B cell (primary cell): ENCODE results near the gene CREB3. TPM values are rescaled to one million over a fixed set of nuclear protein-coding genes. Genes with fewer than 3 reads are reported as not detected.

Experiments used
- ATAC-seq: fragments of 200-7000 bp; cut with Tn5 transposase; one replicate; pipeline ENCODE4 v1.10.0; 2021; ENCODE audit warnings: low read depth, mild to moderate bottlenecking, moderate number of reproducible peaks, moderate library complexity
- CTCF ChIA-PET: fragments of 350-600 bp; sonication (Branson Sonifier 250); formaldehyde crosslinking; loops from one replicate; lab custom pipeline; 2021; ENCODE audit warnings: antibody characterized with exemption, inconsistent platforms; lab: Charles Lee
- POLR2A ChIA-PET: fragments of 350-600 bp; sonication (Branson Sonifier 250); formaldehyde crosslinking; loops from one replicate; lab custom pipeline; 2021; ENCODE audit warnings: antibody characterized with exemption; lab: Charles Lee
- DNase-seq: peaks from one replicate; pipeline ENCODE4 v3.0.0; 2013
- H2AFZ ChIP-seq: 2 replicates; pipeline ENCODE4 v1.6.1; 2012; ENCODE audit warnings: mild to moderate bottlenecking, low read depth, low read length; ENCODE audit not compliant: insufficient read depth, poor library complexity, severe bottlenecking
- H3K27ac ChIP-seq, 2 donors: 1 replicate in 1 of 2; 2 replicates in 1 of 2; pipeline ENCODE4 v1.5.1; 2012 to 2013; ENCODE audit warnings: low read length in 2 of 2, mild to moderate bottlenecking in 2 of 2, moderate library complexity in 1 of 2
- H3K27me3 ChIP-seq, 4 experiments: fragments of 200-600 bp in 1 of 4; sonication (generic) in 1 of 4; replicated peaks in 1 of 4; 1 replicate in 2 of 4; 2 replicates in 2 of 4; pipeline versions ENCODE4 v1.6.1 to v1.7.0; 2013 to 2016; ENCODE audit warnings: low read length in 3 of 4, mild to moderate bottlenecking in 2 of 4, mixed read lengths in 1 of 4, moderate library complexity in 1 of 4; ENCODE audit not compliant: insufficient read depth in 4 of 4, control insufficient read depth in 3 of 4; ENCODE audit errors: control extremely low read depth in 1 of 4
- H3K36me3 ChIP-seq, 2 experiments: replicated peaks in 1 of 2; 1 replicate in 1 of 2; 2 replicates in 1 of 2; pipeline versions ENCODE4 v1.6.1 to v1.7.1; 2013; ENCODE audit warnings: low read length in 1 of 2; ENCODE audit not compliant: insufficient read depth in 2 of 2, control insufficient read depth in 1 of 2; ENCODE audit errors: control extremely low read depth in 1 of 2, extremely low read depth in 1 of 2
- H3K4me1 ChIP-seq, 2 donors: fragments of 200-600 bp in 1 of 2; sonication (generic) in 1 of 2; 1 replicate in 1 of 2; 2 replicates in 1 of 2; pipeline versions ENCODE4 v1.5.1 to v1.6.1; 2013 to 2017; ENCODE audit warnings: low read length in 2 of 2; ENCODE audit not compliant: control insufficient read depth in 2 of 2, insufficient read depth in 2 of 2
- H3K4me2 ChIP-seq: replicated peaks from 2 replicates; pipeline ENCODE3; 2012; ENCODE audit warnings: mild to moderate bottlenecking, low read depth, low read length; ENCODE audit not compliant: poor library complexity, severe bottlenecking
- H3K4me3 ChIP-seq, 5 experiments: fragments of 200-600 bp in 1 of 5; sonication (generic) in 1 of 5; 1 replicate in 3 of 5; 2 replicates in 2 of 5; pipeline versions ENCODE4 v1.5.1 to v1.7.0; 2011 to 2016; ENCODE audit warnings: low read length in 4 of 5, mild to moderate bottlenecking in 4 of 5, low read depth in 2 of 5, control low read depth in 1 of 5, moderate library complexity in 1 of 5; ENCODE audit not compliant: insufficient read depth in 1 of 5; ENCODE audit errors: control extremely low read depth in 1 of 5, extremely low read depth in 1 of 5
- H3K79me2 ChIP-seq: fragments of 200-600 bp; sonication (generic); one replicate; pipeline ENCODE4 v1.6.0; 2016; ENCODE audit warnings: low read length; ENCODE audit not compliant: control insufficient read depth, insufficient read depth
- H3K9ac ChIP-seq: fragments of 200-600 bp; sonication (generic); 2 replicates; pipeline ENCODE4 v1.6.1; 2017; ENCODE audit warnings: mild to moderate bottlenecking, low read length, moderate library complexity
- H3K9me3 ChIP-seq, 3 donors: one replicate each; pipeline versions ENCODE4 v1.6.1 to v1.7.1; 2013; ENCODE audit warnings: low read length in 2 of 3; ENCODE audit not compliant: control insufficient read depth in 2 of 3, insufficient read depth in 1 of 3; ENCODE audit errors: control extremely low read depth in 1 of 3
- H4K20me1 ChIP-seq: 2 replicates; pipeline ENCODE4 v1.6.0; 2012; ENCODE audit warnings: mild to moderate bottlenecking, low read length; ENCODE audit not compliant: insufficient read depth, control insufficient read depth, poor library complexity, severe bottlenecking
- H3K27ac Mint-ChIP-seq: one replicate; pipeline ENCODE4 v1.8.0; 2021; ENCODE audit warnings: mixed read lengths
- H3K27me3 Mint-ChIP-seq: one replicate; pipeline ENCODE4 v1.8.0; 2021; ENCODE audit warnings: mixed read lengths
- H3K4me1 Mint-ChIP-seq: one replicate; pipeline ENCODE4 v1.8.0; 2021; ENCODE audit warnings: mixed read lengths
- H3K4me3 Mint-ChIP-seq: one replicate; pipeline ENCODE4 v1.8.0; 2021; ENCODE audit warnings: mixed read lengths
- H3K9me3 Mint-ChIP-seq: one replicate; pipeline ENCODE4 v1.8.0; 2022; ENCODE audit warnings: mixed read lengths; ENCODE audit not compliant: insufficient read depth
- CTCF ChIP-seq: fragments of 200-600 bp; IDR thresholded peaks from one replicate; pipeline ENCODE4 v1.8.0; 2022; ENCODE audit warnings: antibody characterized with exemption, mild to moderate bottlenecking
- EZH2 ChIP-seq: IDR thresholded peaks from 2 replicates; pipeline ENCODE4 v1.6.1; 2012; ENCODE audit warnings: borderline replicate concordance, low read depth, mild to moderate bottlenecking, moderate library complexity, low read length; ENCODE audit not compliant: insufficient read depth, poor library complexity, severe bottlenecking
- WGBS: methylation state at CpG from one replicate; pipeline ENCODE4 v1.1.5; 2013; ENCODE audit warnings: missing lambda C conversion rate; ENCODE audit not compliant: insufficient coverage; 5-methylcytosine and 5-hydroxymethylcytosine counted together
- intact Hi-C: fragments of 100-400 bp; cut with micrococcal nuclease; formaldehyde crosslinking; loops from one replicate; pipeline ENCODE4 v1.10.0; 2022
- polyA plus RNA-seq: library from polyadenylated mRNA; depleted of rRNA; stranded (reverse); fragments of >200 nt; gene quantifications from 2 replicates; pipeline ENCODE4 v1.2.3, GENCODE V29; 2012
- total RNA-seq, 2 donors: library from RNA; stranded (reverse); fragments of 120-200 nt in 1 of 2; gene quantifications; 1 replicate in 1 of 2; 2 replicates in 1 of 2; pipeline versions ENCODE4 v1.2.3 to v1.2.4, GENCODE V29; 2013 to 2022

The CREB3 gene
- total and polyA plus RNA-seq, 2 donors (not counting 1 experiment from before 2014, with no cell fraction given) = 12.3 to 20.7 TPM

- ChIA-PET CTCF (interaction anchor here (0.7 to 9.4 kb wide), 4 partner anchors 9 to 84 kb away, joined by 3 to 56 read pairs (median 3); partner anchors contain the start of genes CCDC107, CREB3, RMRP and TLN1), POLR2A (interaction anchor here (0.6 kb wide), 1 partner anchor 1662 kb away, joined by 4 read pairs; no protein-coding TSS in a partner anchor)
- intact Hi-C loops = no loop called here
- H3K4me2 ChIP-seq = no peak overlapping the region
- no peaks in the 10 kb centered on the region for H3K9me3 ChIP-seq
- no peak overlapping the region for H2AFZ ChIP-seq
- Mint-ChIP-seq H3K9me3 (no peaks in the 10 kb centered on the region), H3K27me3 (no peaks in the 10 kb centered on the region), H3K4me1 (peaks cover 21% of the 10 kb centered on the region), H3K4me3 (no peak overlapping the region), H3K27ac (no peak overlapping the region)
- no peaks in the 10 kb centered on the region for H3K27me3 ChIP-seq
- DNase-seq (no peak), ATAC-seq (no peak)
- H3K27ac ChIP-seq = no peak overlapping the region
- WGBS = 82% methylated on average over 7 of the region's 7 CpGs
- H3K36me3 ChIP-seq = peaks cover 0 to 77% of the 10 kb centered on the region in 2 experiments
- TF ChIP-seq CTCF (no peak), EZH2 (no peak)
- peaks cover 28% of the 10 kb centered on the region for H4K20me1 ChIP-seq
- H3K79me2 ChIP-seq = peaks cover 50% of the 10 kb centered on the region
- no peak overlapping the region for H3K9ac ChIP-seq
- no peak overlapping the region for H3K4me3 ChIP-seq
- peaks cover 11 to 15% of the 10 kb centered on the region in 2 donors for H3K4me1 ChIP-seq
Observed at GRCh38 chr9:35741740-35742139, 9.3 kb downstream of the CREB3 start.

- H3K27ac ChIP-seq = no peak overlapping the region
- H4K20me1 ChIP-seq = peaks cover 42% of the 10 kb centered on the region
- H3K4me1 Mint-ChIP-seq = peaks cover 37% of the 10 kb centered on the region
- H3K27ac Mint-ChIP-seq = no peak overlapping the region
- no peaks in the 10 kb centered on the region for H3K27me3 ChIP-seq
- TF ChIP-seq EZH2 = no peak
- no peak for TF ChIP-seq CTCF
- peaks cover 28 to 32% of the 10 kb centered on the region in 2 donors for H3K4me1 ChIP-seq
- no peak overlapping the region for H3K4me3 Mint-ChIP-seq
- POLR2A ChIA-PET = no interaction called here
- DNase-seq (no peak), ATAC-seq (no peak)
- H3K79me2 ChIP-seq = peaks cover 67% of the 10 kb centered on the region
- H3K4me3 ChIP-seq = no peak overlapping the region
- peaks cover 0 to 60% of the 10 kb centered on the region in 2 experiments for H3K36me3 ChIP-seq
- intact Hi-C loops = no loop called here
- H3K9me3 ChIP-seq = no peaks in the 10 kb centered on the region
- WGBS = 80% methylated on average over 2 of the region's 2 CpGs
- H2AFZ ChIP-seq = no peak overlapping the region
- no peak overlapping the region for H3K9ac ChIP-seq
- no peaks in the 10 kb centered on the region for H3K27me3 Mint-ChIP-seq
- CTCF ChIA-PET = interaction anchor here (1.1 to 9.4 kb wide), 4 partner anchors 9 to 83 kb away, joined by 3 to 142 read pairs (median 32); partner anchors contain the start of genes CREB3 and TLN1
- no peaks in the 10 kb centered on the region for H3K9me3 Mint-ChIP-seq
- no peak overlapping the region for H3K4me2 ChIP-seq
Observed at GRCh38 chr9:35743452-35743851, 11.0 kb downstream of the CREB3 start.
